Measurements from ENCODE around the gene HDAC4. TPM values are rescaled to one million over a fixed set of nuclear protein-coding genes. Genes with fewer than 3 reads are reported as not detected.

HDAC4 gene
- total RNA-seq, 1 experiment from 2014 or later = 32.0 TPM

GRCh38 chr2:239326831-239327535 is 73.8 kb downstream of the HDAC4 start:
- H3K27ac ChIP-seq (ENCODE audit: insufficient read length, low read depth, low read length) = no peak overlapping the region
- no peak overlapping the region for H2AFZ ChIP-seq (ENCODE audit: low read length)
- no peak overlapping the region for H3T11ph ChIP-seq (ENCODE audit: low read length)
- H2BK5ac ChIP-seq (ENCODE audit: insufficient read length, low read length) = no peak overlapping the region
- H3K79me2 ChIP-seq (ENCODE audit: insufficient read depth, low read length) = no peaks in the 10 kb centered on the region
- no peak overlapping the region for H4K8ac ChIP-seq (replicated peaks; ENCODE audit: insufficient read length, low read depth, low read length)
- no peak overlapping the region for H2AK5ac ChIP-seq (ENCODE audit: insufficient read length, low read length)
- H3K4me1 ChIP-seq (ENCODE audit: insufficient read depth, low read length) = no peaks in the 10 kb centered on the region
- H4K20me1 ChIP-seq (ENCODE audit: control insufficient read depth, insufficient read depth, insufficient read length) = no peaks in the 10 kb centered on the region
- no peaks in the 10 kb centered on the region for H3K79me1 ChIP-seq (ENCODE audit: insufficient read depth, low read depth, low read length, poor library complexity, severe bottlenecking)
- H3K23ac ChIP-seq (ENCODE audit: insufficient read length, low read depth, low read length) = no peak overlapping the region
- no peak for TF ChIP-seq CTCF (conservative IDR thresholded peaks at IDR 0.05)
- no peaks in the 10 kb centered on the region for H3K27me3 ChIP-seq (ENCODE audit: insufficient read depth, low read length)
- no peak overlapping the region for H2BK12ac ChIP-seq (ENCODE audit: insufficient read length, low read depth, low read length)
- no CpG with 5 or more reads among the region's 16 CpGs for WGBS (ENCODE audit: extremely low coverage, insufficient read length, low lambda C conversion rate)
- no peak overlapping the region for H3K14ac ChIP-seq (ENCODE audit: insufficient read depth, low read length)
- no peak overlapping the region for H3K18ac ChIP-seq (ENCODE audit: insufficient read length, low read depth, low read length)
- no peaks in the 10 kb centered on the region for H3K9me3 Mint-ChIP-seq
- H4K5ac ChIP-seq (ENCODE audit: insufficient read length, low read depth, low read length) = no peak overlapping the region
- H3K23me2 ChIP-seq (ENCODE audit: insufficient read length, low read depth, low read length, poor library complexity, severe bottlenecking) = no peaks in the 10 kb centered on the region
- no peak overlapping the region for H2BK15ac ChIP-seq (ENCODE audit: low read depth, low read length)
- H3K4me1 Mint-ChIP-seq = peaks cover 22 to 43% of the 10 kb centered on the region in 2 experiments
- peak overlapping the region in 1 of 3 experiments; percentile 82; a peak in 2 of 7 replicates for H3K27ac Mint-ChIP-seq
- H2BK20ac ChIP-seq (ENCODE audit: low read depth, low read length, poor library complexity, severe bottlenecking) = no peak overlapping the region
- no peak overlapping the region for H2BK120ac ChIP-seq (ENCODE audit: low read depth, low read length, poor library complexity, severe bottlenecking)
- no peak overlapping the region for H3K4me3 Mint-ChIP-seq
- peaks cover 0 to 11% (median 6%) of the 10 kb centered on the region in 3 experiments; a peak in 3 of 7 replicates for H3K36me3 Mint-ChIP-seq (ENCODE audit: insufficient read depth in 1 of 3, low read depth in 3 of 3)
- DNase-seq = peak; percentile 12
- H3K9me3 ChIP-seq (ENCODE audit: control insufficient read depth, low read depth, low read length) = no peaks in the 10 kb centered on the region
- H3K4ac ChIP-seq (ENCODE audit: low read depth, low read length) = no peak overlapping the region
- no peak overlapping the region for H4K91ac ChIP-seq (ENCODE audit: insufficient read length, low read depth, low read length)
- no peaks in the 10 kb centered on the region for H3K27me3 Mint-ChIP-seq (ENCODE audit: low read depth)
- H3K9ac ChIP-seq (ENCODE audit: extremely low read depth, insufficient read length, low read length) = no peak overlapping the region
- no peak overlapping the region for H3K56ac ChIP-seq (ENCODE audit: insufficient read length, low read depth, low read length)
- no peak overlapping the region for H3K4me2 ChIP-seq (ENCODE audit: insufficient read depth, insufficient read length, low read length)
